ENCODE measurements around the gene SH3PXD2A. TPM values are rescaled to one million over a fixed set of nuclear protein-coding genes. Genes with fewer than 3 reads are reported as not detected.

The SH3PXD2A gene
- total and polyA plus RNA-seq, 7 donors, result 19.0 to 58.2 (median 24.5) TPM

GRCh38 chr10:103722632-103723031 is 132.7 kb downstream of the SH3PXD2A start:
- Histone ChIP-seq H3K4me1 (peaks cover 0 to 7% (median 6%) of the 10 kb centered on the region in 4 donors), H3K4me3 (no peak overlapping the region), H3K27ac (no peak overlapping the region), H3K27me3 (no peaks in the 10 kb centered on the region), H3K9me3 (no peaks in the 10 kb centered on the region), H3K36me3 (peaks cover 0 to 14% (median 0%) of the 10 kb centered on the region in 4 donors)
- intact Hi-C loops (cut with DNase I), result no loop called here
- no peak for DNase-seq
- 93 to 95% methylated on average over 7 of the region's 7 CpGs for WGBS, 2 donors
- TF ChIP-seq POLR2A (IDR thresholded peaks at IDR 0.05), result no peak
- TF ChIP-seq CTCF (IDR thresholded peaks at IDR 0.05), result no peak
- TF ChIP-seq EP300 (IDR thresholded peaks at IDR 0.05), result no peak
- no peak for TF ChIP-seq POLR2AphosphoS5 (IDR thresholded peaks at IDR 0.05)

- WGBS, 2 donors, result 87 to 89% methylated on average over 6 of the region's 6 CpGs
- H3K27me3 ChIP-seq, result no peaks in the 10 kb centered on the region
- peaks cover 0 to 14% (median 0%) of the 10 kb centered on the region in 4 donors for H3K36me3 ChIP-seq
- H3K9me3 ChIP-seq, result no peaks in the 10 kb centered on the region
- H3K27ac ChIP-seq, result no peak overlapping the region
- no peak for TF ChIP-seq POLR2AphosphoS5 (IDR thresholded peaks at IDR 0.05)
- DNase-seq, result no peak
- peaks cover 0 to 6% (median 0%) of the 10 kb centered on the region in 4 donors for H3K4me1 ChIP-seq
- no peak overlapping the region for H3K4me3 ChIP-seq
- intact Hi-C loops (cut with DNase I), result no loop called here
Measured at GRCh38 chr10:103720964-103721335, 134.4 kb downstream of the SH3PXD2A start.

GRCh38 chr10:103720328-103720963 is 134.9 kb downstream of the SH3PXD2A start:
- Histone ChIP-seq H3K4me3 (no peak overlapping the region), H3K36me3 (peaks cover 0 to 14% (median 0%) of the 10 kb centered on the region in 4 donors), H3K9me3 (no peaks in the 10 kb centered on the region), H3K27ac (no peak overlapping the region), H3K27me3 (no peaks in the 10 kb centered on the region), H3K4me1 (peaks cover 0 to 10% (median 0%) of the 10 kb centered on the region in 4 donors)
- intact Hi-C loops (cut with DNase I), result no loop called here
- TF ChIP-seq CTCF (IDR thresholded peaks at IDR 0.05) (no peak), POLR2AphosphoS5 (IDR thresholded peaks at IDR 0.05) (no peak), EP300 (IDR thresholded peaks at IDR 0.05) (no peak), POLR2A (IDR thresholded peaks at IDR 0.05) (no peak)
- 86 to 93% methylated on average over 17 of the region's 17 CpGs for WGBS, 2 donors
- DNase-seq, result no peak

- Histone ChIP-seq H3K9me3 (no peaks in the 10 kb centered on the region), H3K4me3 (no peak overlapping the region), H3K36me3 (peaks cover 0 to 13% (median 0%) of the 10 kb centered on the region in 4 donors), H3K4me1 (peaks cover 0 to 16% (median 0%) of the 10 kb centered on the region in 4 donors), H3K27ac (no peak overlapping the region), H3K27me3 (no peaks in the 10 kb centered on the region)
- DNase-seq, result no peak
- WGBS, 2 donors, result 52 to 56% methylated on average over 5 of the region's 5 CpGs
- intact Hi-C loops (cut with DNase I), result no loop called here
- TF ChIP-seq EP300 (IDR thresholded peaks at IDR 0.05), result no peak
- no peak for TF ChIP-seq POLR2AphosphoS5 (IDR thresholded peaks at IDR 0.05)
- TF ChIP-seq CTCF (IDR thresholded peaks at IDR 0.05), result no peak
- no peak for TF ChIP-seq POLR2A (IDR thresholded peaks at IDR 0.05)
Measured at GRCh38 chr10:103719036-103719435, 136.3 kb downstream of the SH3PXD2A start.

- H3K9me3 ChIP-seq, result no peaks in the 10 kb centered on the region
- H3K4me1 ChIP-seq, result peaks cover 0 to 16% (median 0%) of the 10 kb centered on the region in 4 donors
- DNase-seq, result no peak
- no peak overlapping the region for H3K4me3 ChIP-seq
- 94 to 97% methylated on average over 4 of the region's 4 CpGs for WGBS, 2 donors
- TF ChIP-seq POLR2A (IDR thresholded peaks at IDR 0.05) (no peak), CTCF (IDR thresholded peaks at IDR 0.05) (no peak), POLR2AphosphoS5 (IDR thresholded peaks at IDR 0.05) (no peak), EP300 (IDR thresholded peaks at IDR 0.05) (no peak)
- no peaks in the 10 kb centered on the region for H3K27me3 ChIP-seq
- peaks cover 0 to 5% (median 0%) of the 10 kb centered on the region in 4 donors for H3K36me3 ChIP-seq
- no peak overlapping the region for H3K27ac ChIP-seq
- intact Hi-C loops (cut with DNase I), result no loop called here
Measured at GRCh38 chr10:103718247-103718620, 137.1 kb downstream of the SH3PXD2A start.

Data from sigmoid colon (tissue), 7 donors.